HG03066 (cell line): ENCODE results near the gene MPHOSPH10.
A peak's percentile ranks its signal among the peaks of the same experiment; 100 is the strongest.
"Not testable (repeated sequence)": the region's sequence is repeated elsewhere in the genome, so short reads cannot be mapped to it uniquely, and the experiment has no call there.

Experiments
- ATAC-seq: cut with Tn5 transposase; IDR thresholded peaks from one replicate; pipeline ENCODE4 v1.9.1; 2021; ENCODE audit warnings: low read depth; ENCODE audit not compliant: unreplicated experiment

MPHOSPH10 gene

DNA sequence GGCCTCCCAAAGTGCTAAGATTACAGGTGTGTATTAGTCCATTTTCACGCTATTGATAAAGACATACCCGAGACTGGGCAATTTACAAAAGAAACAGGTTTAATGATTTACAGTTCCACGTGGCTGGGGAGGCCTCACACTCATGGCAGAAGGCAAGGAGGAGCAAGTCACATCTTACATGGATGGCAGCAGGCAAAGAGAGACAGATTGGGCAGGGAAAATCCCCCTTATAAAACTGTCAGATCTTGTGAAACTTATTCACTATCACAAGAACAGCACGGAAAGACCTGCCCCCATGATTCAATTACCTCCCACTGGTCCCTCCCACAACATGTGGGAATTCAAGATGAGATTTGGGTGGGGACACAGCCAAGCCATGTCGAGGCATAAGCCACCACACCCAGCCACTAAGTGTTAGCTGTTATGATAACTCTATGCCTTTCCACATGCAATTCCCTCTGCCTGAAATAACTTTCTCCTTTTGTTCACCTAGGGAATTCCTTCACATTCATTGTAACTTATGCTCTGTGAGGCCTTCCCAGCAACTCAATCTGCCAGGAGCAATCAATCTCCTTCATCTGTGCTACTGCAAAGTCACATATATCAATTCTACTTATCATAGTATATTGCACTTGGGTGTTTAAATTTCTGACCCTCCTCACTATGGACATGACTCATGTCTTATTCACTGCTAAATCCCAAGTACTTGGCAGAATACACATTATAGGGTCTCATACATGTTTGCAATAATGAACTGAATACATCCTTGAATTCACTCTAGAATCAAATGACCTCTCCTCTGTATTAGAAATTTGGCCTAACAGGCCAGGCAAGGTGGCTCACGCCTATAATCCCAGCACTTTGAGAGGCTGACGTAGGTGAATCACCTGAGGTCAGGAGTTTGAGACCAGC is 7.8 kb upstream of the MPHOSPH10 start:
- ATAC-seq: no peak

- no peak for ATAC-seq
Observed at GRCh38 chr2:71125506-71126294, 4.7 kb upstream of the MPHOSPH10 start.

GRCh38 chr2:71126957-71127356 is 3.5 kb upstream of the MPHOSPH10 start:
- ATAC-seq: no peak

GRCh38 chr2:71129114-71129901 is 1.1 kb upstream of the MPHOSPH10 start:
- no peak for ATAC-seq

GRCh38 chr2:71129902-71130151 is 607 bp upstream of the MPHOSPH10 start:
- peak; percentile 35 for ATAC-seq

GRCh38 chr2:71130905-71131244 is 441 bp downstream of the MPHOSPH10 start:
- no peak for ATAC-seq

DNA sequence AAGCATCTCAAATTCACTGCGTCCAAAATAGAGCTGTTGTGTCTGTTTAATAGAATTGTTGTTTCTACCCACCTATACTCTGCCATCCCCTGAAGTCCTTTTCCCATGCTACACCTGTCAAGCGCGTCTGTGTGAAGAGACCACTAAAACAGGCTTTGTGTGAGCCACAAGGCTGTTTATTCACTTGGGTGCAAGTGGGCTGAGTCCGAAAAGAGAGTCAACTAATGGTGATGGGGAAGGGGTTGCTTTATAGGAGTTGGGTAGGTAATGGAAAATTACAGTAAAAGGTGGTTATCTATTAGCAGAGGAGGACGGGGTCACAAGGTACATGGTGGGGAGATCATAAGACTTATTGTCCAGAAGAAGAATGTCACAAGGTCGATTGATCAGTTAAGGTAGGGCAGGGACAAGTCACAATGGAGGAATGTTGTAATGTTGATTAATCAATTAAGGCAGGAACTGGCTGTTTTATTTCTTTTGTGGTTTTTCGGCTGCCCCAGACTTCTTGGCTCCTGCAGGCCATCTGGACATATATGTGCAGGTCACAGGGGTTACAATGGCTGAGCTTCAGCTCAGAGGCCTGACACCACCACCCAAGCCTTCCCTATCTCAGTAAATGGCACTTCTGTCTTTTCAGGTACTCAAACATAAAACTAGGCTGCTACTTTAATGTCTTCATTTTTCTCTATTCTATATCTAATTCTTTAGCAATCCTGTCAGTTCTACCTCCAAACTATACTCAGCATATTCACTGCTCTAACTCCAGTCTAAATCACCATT is 1.1 kb downstream of the MPHOSPH10 start:
- not testable (repeated sequence) for ATAC-seq

- ATAC-seq: no peak
Observed at GRCh38 chr2:71133603-71134002, 3.2 kb downstream of the MPHOSPH10 start.

GRCh38 chr2:71136174-71136573 is 5.7 kb downstream of the MPHOSPH10 start:
- ATAC-seq: no peak

DNA sequence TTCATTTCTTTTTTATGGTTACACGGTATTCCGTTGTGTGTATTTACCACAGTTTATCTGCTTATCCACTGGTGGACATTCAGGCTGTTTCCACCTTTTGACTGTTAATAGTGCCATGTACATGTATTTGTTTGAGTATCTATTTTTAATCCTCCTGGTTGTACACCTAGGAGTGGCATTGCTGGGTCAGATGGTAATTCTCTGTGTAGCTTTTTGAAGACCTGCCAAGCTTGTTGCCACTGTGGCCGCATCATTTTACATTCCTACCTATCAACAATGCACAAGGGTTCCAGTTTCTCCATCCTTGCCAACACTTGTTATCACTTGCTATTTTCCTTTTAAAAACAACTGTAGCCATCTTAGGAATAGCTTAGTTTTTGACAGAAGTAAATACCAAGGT is 13.3 kb downstream of the MPHOSPH10 start:
- ATAC-seq: no peak

DNA sequence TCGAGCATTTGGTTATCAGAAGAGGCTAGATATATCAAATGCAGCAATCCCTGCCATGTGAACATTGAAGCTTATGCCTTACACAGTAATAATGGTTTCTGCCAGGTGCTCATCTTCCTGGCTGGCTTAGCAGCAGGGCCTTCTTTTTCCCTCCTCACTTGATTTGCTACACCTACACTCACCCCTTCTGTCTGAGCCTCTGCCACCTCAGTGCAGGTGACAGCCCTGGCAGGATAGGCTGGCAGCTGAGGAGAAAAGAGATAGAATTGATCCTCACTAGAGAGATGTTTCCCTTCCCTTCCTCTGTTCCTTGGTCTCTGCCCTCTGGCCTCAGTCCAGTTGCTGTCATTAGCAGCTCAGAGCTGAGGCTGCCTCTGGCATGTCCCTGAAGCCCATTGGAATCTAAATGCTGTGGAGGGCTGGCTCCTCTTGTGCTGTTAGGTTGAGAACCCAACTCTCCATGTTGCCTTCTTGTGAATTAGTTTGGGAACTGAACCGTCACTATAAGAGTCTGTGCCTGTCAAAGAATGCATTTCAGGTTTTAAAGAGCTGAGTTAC is 18.2 kb downstream of the MPHOSPH10 start:
- ATAC-seq: no peak

- ATAC-seq: no peak
Observed at GRCh38 chr2:71150082-71150816, 19.8 kb downstream of the MPHOSPH10 start.

GRCh38 chr2:71151620-71152019 is 21.2 kb downstream of the MPHOSPH10 start:
- ATAC-seq: no peak

GRCh38 chr2:71153585-71154224 is 23.3 kb downstream of the MPHOSPH10 start:
- no peak for ATAC-seq

GRCh38 chr2:71154279-71154678 is 23.8 kb downstream of the MPHOSPH10 start:
- ATAC-seq: no peak

DNA sequence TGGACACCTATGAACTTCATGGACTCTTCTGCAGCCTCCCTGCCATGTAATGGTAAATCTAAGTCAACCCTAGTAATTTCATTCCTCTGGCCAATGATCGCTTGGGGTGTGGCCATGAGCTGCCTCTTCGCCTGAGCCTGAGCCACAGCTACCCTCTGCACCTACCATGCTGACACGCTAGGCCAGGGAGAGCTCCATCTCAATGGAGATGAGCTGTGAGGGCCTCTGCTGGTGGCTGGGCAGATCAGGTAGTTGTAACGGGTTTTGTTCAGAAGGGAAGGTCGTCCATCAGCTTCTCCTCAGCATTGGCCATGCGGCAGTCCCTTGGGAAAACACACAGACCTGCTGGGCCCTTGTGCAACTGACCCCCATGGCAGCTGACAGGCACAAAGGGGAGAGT is 24.4 kb downstream of the MPHOSPH10 start:
- ATAC-seq: no peak

- no peak for ATAC-seq
Observed at GRCh38 chr2:71155846-71156245, 25.4 kb downstream of the MPHOSPH10 start.

DNA sequence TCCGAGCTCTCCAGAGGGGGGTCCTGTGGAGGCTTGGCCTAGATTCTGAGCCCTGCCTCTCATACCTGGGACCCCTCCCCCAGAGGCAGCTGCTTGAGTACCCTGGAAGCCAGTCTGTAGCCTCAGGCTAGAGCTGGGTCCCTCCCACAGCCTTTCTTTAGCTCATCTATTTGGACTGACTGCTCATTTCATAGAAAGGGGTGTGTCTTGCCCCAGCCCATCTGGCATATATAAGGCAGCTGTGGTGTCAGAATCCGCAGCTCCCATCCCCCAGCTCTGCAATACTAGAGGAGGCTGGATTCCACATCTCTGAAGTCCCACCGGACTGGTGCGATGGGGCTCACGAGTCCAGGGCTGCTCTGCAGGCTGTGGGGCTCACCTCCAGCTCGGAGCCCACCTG is 26.1 kb downstream of the MPHOSPH10 start:
- ATAC-seq: no peak
